Transverse colon (tissue), 3 donors: ENCODE measurements around the gene UPK2.

Source experiments
- CTCF ChIP-seq, 5 experiments: fragments of 200-600 bp in 3 of 5; fragments of 450-650 bp in 2 of 5; sonication (generic) in 3 of 5; IDR thresholded peaks; 1 replicate in 2 of 5; 2 replicates in 3 of 5; pipeline ENCODE4 v1.5.1; 2016 to 2017; ENCODE audit warnings: antibody characterized with exemption in 5 of 5, inconsistent platforms in 3 of 5, mild to moderate bottlenecking in 2 of 5, moderate library complexity in 1 of 5
- EP300 ChIP-seq: sonication (generic); formaldehyde crosslinking; IDR thresholded peaks from one replicate; pipeline ENCODE4 v1.6.1; 2017; ENCODE audit warnings: antibody characterized with exemption, low read depth
- POLR2A ChIP-seq: fragments of 450-650 bp; IDR thresholded peaks from one replicate; pipeline ENCODE4 v1.6.1; 2016; ENCODE audit warnings: antibody characterized with exemption, mild to moderate bottlenecking, moderate library complexity

GRCh38 chr11:118957968-118958367 is 1.9 kb downstream of the UPK2 start:
- no peak for TF ChIP-seq POLR2A
- no peak for TF ChIP-seq CTCF (IDR thresholded peaks at IDR 0.05)
- TF ChIP-seq EP300 = no peak
